ENCODE results near the gene SIRPB2. TPM values are rescaled to one million over a fixed set of nuclear protein-coding genes. Genes with fewer than 3 reads are reported as not detected.

Gene SIRPB2
- total RNA-seq (2014; rRNA removed; shearing (Covaris generic)) = not detected in 2 replicates
- polyA plus RNA-seq (2015; cell fraction: cytosol; rRNA removed) = not detected in 2 replicates
- polyA plus RNA-seq (2015; cell fraction: nucleus; rRNA removed) = not detected in 2 replicates

- no peak for DNase-seq (ENCODE audit: low read depth, low spot score)
- in situ Hi-C loops (cut with HindIII; ENCODE audit: low pct_unique_long_range_greater_than_20kb, low sequenced_read_pairs) = no loop called here
Measured at GRCh38 chr20:1491281-1491840, at the start of gene SIRPB2. Gene SIRPB2, minus strand, starts transcription at chr20:1491420. Its CDS starts 61 bp downstream, at chr20:1491359.

GRCh38 chr20:1539816-1540419 is 48.7 kb upstream of the SIRPB2 start:
- DNase-seq (ENCODE audit: low read depth, low spot score) = no peak
- in situ Hi-C loops (cut with HindIII; ENCODE audit: low pct_unique_long_range_greater_than_20kb, low sequenced_read_pairs) = loop anchor here (25.0 kb wide), 1 partner anchor 197 kb away; no protein-coding TSS in a partner anchor

- in situ Hi-C loops (cut with HindIII; ENCODE audit: low pct_unique_long_range_greater_than_20kb, low sequenced_read_pairs) = loop anchor here (25.0 kb wide), 1 partner anchor 199 kb away; no protein-coding TSS in a partner anchor
- DNase-seq (ENCODE audit: low read depth, low spot score) = no peak
Measured at GRCh38 chr20:1538655-1539054, 47.4 kb upstream of the SIRPB2 start.

DNA sequence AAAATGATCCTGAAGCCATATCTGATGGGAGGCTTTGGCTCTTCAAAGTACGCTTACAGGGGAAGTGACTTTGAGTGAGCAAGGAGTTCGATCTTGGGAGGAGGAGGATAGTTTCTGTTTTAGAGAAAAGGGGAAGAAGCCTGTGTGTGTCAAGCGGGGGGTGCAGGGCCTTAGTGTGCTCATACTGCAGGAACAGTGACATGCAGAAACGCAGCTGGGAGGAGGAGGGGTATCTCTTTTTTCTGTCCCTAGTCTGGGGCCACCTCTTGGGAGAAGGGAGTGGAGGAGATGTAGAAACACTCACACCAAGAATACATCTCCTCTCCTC is 46.5 kb upstream of the SIRPB2 start:
- no peak for DNase-seq (ENCODE audit: low read depth, low spot score)
- in situ Hi-C loops (cut with HindIII; ENCODE audit: low pct_unique_long_range_greater_than_20kb, low sequenced_read_pairs) = loop anchor here (25.0 kb wide), 1 partner anchor 200 kb away; no protein-coding TSS in a partner anchor

- in situ Hi-C loops (cut with HindIII; ENCODE audit: low pct_unique_long_range_greater_than_20kb, low sequenced_read_pairs) = loop anchor here (25.0 kb wide), 1 partner anchor 200 kb away; no protein-coding TSS in a partner anchor
- no peak for DNase-seq (ENCODE audit: low read depth, low spot score)
Measured at GRCh38 chr20:1536893-1537730, 45.9 kb upstream of the SIRPB2 start.

GRCh38 chr20:1535420-1536175 is 44.4 kb upstream of the SIRPB2 start:
- in situ Hi-C loops (cut with HindIII; ENCODE audit: low pct_unique_long_range_greater_than_20kb, low sequenced_read_pairs) = loop anchor here (25.0 kb wide), 1 partner anchor 202 kb away; no protein-coding TSS in a partner anchor

GRCh38 chr20:1534526-1534925 is 43.3 kb upstream of the SIRPB2 start:
- DNase-seq (ENCODE audit: low read depth, low spot score) = no peak
- in situ Hi-C loops (cut with HindIII; ENCODE audit: low pct_unique_long_range_greater_than_20kb, low sequenced_read_pairs) = loop anchor here (25.0 kb wide), 1 partner anchor 203 kb away; no protein-coding TSS in a partner anchor

More at GRCh38 chr20:1535420-1536175, 44.4 kb upstream of the SIRPB2 start:
- no peak for DNase-seq (ENCODE audit: low read depth, low spot score)

- in situ Hi-C loops (cut with HindIII; ENCODE audit: low pct_unique_long_range_greater_than_20kb, low sequenced_read_pairs) = loop anchor here (25.0 kb wide), 1 partner anchor 204 kb away; no protein-coding TSS in a partner anchor
- DNase-seq (ENCODE audit: low read depth, low spot score) = peak; percentile 41
Measured at GRCh38 chr20:1533059-1533458, 41.8 kb upstream of the SIRPB2 start.

- in situ Hi-C loops (cut with HindIII; ENCODE audit: low pct_unique_long_range_greater_than_20kb, low sequenced_read_pairs) = loop anchor here (25.0 kb wide), 1 partner anchor 208 kb away; no protein-coding TSS in a partner anchor
- no peak for DNase-seq (ENCODE audit: low read depth, low spot score)
Measured at GRCh38 chr20:1528811-1529210, 37.6 kb upstream of the SIRPB2 start.

DNA sequence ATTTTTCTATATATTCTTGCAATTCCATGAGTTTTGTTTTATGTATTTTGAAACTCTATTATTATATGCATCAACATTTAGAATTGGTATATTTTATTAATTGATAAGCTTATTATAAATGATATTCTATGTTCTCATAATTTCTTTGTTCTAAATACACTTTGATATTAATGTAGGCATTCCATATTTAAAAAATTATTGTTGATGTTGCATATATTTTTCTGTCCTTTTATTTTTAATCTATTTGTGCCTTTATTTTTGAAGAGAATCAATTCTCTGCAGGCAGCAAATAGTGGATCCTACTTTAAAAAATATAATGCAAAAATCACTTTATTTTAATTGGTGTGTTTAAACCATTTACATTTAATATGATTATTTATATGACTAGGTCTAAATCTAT is 36.7 kb upstream of the SIRPB2 start:
- in situ Hi-C loops (cut with HindIII; ENCODE audit: low pct_unique_long_range_greater_than_20kb, low sequenced_read_pairs) = loop anchor here (25.0 kb wide), 1 partner anchor 209 kb away; no protein-coding TSS in a partner anchor
- DNase-seq (ENCODE audit: low read depth, low spot score) = no peak

DNA sequence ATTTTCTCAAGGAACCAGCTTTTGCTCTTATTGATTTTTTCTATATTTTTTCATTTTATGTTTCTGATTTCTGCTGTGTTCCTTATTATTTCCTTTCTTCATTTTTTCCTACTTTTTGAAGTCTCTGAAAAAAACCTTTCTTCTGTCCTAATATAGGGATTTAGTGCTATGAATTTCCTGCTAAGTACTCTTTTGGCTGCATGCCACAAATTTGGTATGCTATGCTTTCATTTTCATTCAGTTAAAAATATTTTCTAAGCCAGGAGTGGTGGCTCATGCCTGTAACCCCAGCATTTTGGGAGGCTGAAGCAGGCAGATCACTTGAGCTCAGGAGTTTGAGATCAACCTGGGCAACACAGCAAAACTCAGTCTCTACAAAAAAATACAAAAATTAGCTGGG is 35.7 kb upstream of the SIRPB2 start:
- in situ Hi-C loops (cut with HindIII; ENCODE audit: low pct_unique_long_range_greater_than_20kb, low sequenced_read_pairs) = loop anchor here (25.0 kb wide), 1 partner anchor 210 kb away; no protein-coding TSS in a partner anchor
- DNase-seq (ENCODE audit: low read depth, low spot score) = no peak

- no peak for DNase-seq (ENCODE audit: low read depth, low spot score)
- in situ Hi-C loops (cut with HindIII; ENCODE audit: low pct_unique_long_range_greater_than_20kb, low sequenced_read_pairs) = loop anchor here (25.0 kb wide), 1 partner anchor 211 kb away; no protein-coding TSS in a partner anchor
Measured at GRCh38 chr20:1526310-1526709, 35.1 kb upstream of the SIRPB2 start.

DNA sequence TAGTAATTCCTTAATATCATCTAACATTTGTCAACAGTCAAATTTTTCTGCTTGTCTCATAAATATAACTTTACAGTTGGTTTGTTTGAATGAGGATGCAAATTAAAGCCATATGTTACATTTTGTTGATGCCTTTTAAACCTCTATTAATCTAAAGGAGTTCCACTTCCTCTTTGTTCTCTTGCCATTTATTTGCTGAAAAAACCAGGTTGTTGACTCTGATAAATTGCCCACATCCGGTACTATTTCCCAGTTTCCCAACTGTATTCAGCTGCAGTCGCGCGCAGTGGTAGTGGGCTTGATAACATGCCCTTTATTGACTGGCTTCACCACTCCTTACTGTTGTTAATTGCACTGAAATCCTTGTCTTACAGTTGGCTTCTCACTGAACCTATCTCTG is 32.8 kb upstream of the SIRPB2 start:
- DNase-seq (ENCODE audit: low read depth, low spot score) = no peak
- in situ Hi-C loops (cut with HindIII; ENCODE audit: low pct_unique_long_range_greater_than_20kb, low sequenced_read_pairs) = no loop called here

- no peak for DNase-seq (ENCODE audit: low read depth, low spot score)
- in situ Hi-C loops (cut with HindIII; ENCODE audit: low pct_unique_long_range_greater_than_20kb, low sequenced_read_pairs) = no loop called here
Measured at GRCh38 chr20:1517010-1517409, 25.8 kb upstream of the SIRPB2 start.

DNA sequence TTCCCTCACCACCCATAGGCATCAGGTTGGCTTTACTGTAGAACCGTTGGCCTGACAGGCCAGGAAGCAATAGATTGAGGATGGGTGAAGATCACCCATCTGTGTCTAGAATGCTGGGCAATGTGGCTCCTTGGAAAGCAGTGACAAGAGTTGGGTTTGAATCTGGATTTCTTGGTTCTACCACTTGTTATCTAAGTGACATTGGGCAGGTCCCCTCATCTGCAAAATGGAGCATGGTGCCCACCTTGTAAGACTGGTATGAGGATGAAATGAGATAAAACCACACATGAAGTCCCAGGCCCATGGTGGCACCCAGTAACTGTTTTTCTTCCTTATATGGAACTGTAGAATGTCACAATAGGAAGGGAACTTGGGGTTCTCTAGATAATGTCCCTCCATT is 22.6 kb upstream of the SIRPB2 start:
- in situ Hi-C loops (cut with HindIII; ENCODE audit: low pct_unique_long_range_greater_than_20kb, low sequenced_read_pairs) = no loop called here
- DNase-seq (ENCODE audit: low read depth, low spot score) = no peak

DNA sequence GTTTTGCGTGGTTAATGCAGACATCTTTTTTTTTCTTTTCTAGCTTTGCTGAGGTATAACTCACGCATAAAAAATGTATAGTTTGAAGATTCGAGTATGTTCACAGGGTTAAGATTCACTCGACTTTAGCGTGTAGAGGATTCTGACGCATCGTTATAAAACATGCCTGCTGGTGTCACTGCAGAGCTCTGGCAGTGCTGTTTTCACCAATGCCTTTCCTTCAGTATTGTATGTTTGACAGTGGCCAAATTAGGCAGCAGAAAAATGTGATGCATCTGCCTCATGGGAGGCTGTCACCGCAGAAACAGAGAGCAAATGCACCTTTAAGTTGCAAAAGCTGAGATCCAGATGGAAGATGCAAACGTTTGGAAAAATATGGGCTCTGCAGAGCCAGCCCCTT is 18.0 kb upstream of the SIRPB2 start:
- in situ Hi-C loops (cut with HindIII; ENCODE audit: low pct_unique_long_range_greater_than_20kb, low sequenced_read_pairs) = no loop called here
- DNase-seq (ENCODE audit: low read depth, low spot score) = peak; percentile 62

DNA sequence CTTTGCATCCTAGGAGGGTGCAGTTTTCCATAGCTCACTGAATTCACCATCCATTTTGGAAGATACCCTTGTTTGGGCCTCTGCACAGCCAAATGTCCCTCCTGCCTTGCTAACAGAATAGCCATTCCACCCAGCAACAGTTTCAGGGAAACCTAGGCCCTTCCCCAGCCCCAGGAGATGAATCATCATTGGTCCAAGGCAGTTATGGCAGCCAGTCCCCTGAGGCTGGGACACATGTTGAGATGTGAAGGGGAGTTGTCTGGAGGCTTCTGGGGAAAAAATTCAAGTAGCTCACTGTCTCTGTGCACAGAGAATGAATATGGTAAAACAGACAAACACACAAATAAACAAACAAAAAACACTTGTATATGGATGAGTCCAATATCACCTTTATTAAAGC is 17.4 kb upstream of the SIRPB2 start:
- in situ Hi-C loops (cut with HindIII; ENCODE audit: low pct_unique_long_range_greater_than_20kb, low sequenced_read_pairs) = no loop called here

More for the DNA sequence above, 17.4 kb upstream of the SIRPB2 start:
- DNase-seq (ENCODE audit: low read depth, low spot score) = no peak
